ENCODE measurements around the gene TREX2. TPM values are rescaled to one million over a fixed set of nuclear protein-coding genes. Genes with fewer than 3 reads are reported as not detected.

The TREX2 gene
- total RNA-seq, 5 donors from 2014 or later (not counting 1 experiment from before 2014, with no cell fraction given): 2.4 to 6.3 (median 5.4) TPM

DNA sequence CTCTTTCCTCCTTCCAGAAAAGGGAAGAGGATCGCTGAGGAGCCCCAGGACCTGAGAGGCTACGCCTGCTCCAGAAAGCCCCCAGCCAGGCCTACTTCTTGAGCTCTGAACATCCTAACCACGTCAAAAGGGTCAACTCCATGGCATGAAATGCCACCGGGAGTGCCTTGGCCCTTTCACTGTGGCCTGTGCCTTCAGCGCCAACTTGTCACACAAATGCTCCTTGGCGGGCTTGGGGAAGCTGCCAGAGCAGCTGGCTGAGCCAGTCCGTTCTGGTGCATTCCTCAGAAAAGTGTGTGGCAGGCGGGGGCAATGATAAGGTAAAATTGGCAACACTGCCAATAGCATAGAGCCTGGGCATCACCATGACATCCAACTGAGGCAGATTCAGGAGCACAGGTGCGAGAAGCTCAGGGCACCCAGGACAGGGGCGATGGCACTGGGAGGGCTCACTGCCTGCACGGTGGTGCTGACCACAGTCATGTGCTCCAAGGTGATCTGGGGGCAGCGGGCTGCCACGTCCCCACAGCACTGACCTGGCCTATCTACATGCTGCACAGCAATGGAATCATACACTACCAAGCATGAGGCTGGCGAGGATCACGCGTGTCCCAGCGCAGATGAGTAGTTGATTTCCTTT is 12.1 kb upstream of the TREX2 start:
- Mint-ChIP-seq H3K4me3 (no peak overlapping the region), H3K27ac (no peak overlapping the region), H3K9me3 (no peaks in the 10 kb centered on the region), H3K36me3 (peaks cover 12% of the 10 kb centered on the region), H3K27me3 (no peaks in the 10 kb centered on the region), H3K4me1 (peaks cover 0 to 2% (median 0%) of the 10 kb centered on the region in 3 donors)
- Histone ChIP-seq H3K36me3 (ENCODE audit: control insufficient read depth in 2 of 2, extremely low read depth in 1 of 2, insufficient read depth in 1 of 2, low read length in 1 of 2) (peaks cover 4 to 11% of the 10 kb centered on the region in 2 donors), H3K4me3 (ENCODE audit: control insufficient read depth in 1 of 2, extremely low read depth in 1 of 2, low read length in 1 of 2) (no peak overlapping the region), H3K9me3 (no peaks in the 10 kb centered on the region), H3K27me3 (replicated peaks in 1 of 2; ENCODE audit: control insufficient read depth in 2 of 2, extremely low read depth in 1 of 2, insufficient read depth in 2 of 2, low read length in 1 of 2) (no peaks in the 10 kb centered on the region), H3K27ac (ENCODE audit: low read length) (no peak overlapping the region), H3K4me1 (ENCODE audit: control insufficient read depth in 1 of 2, extremely low read depth in 1 of 2, insufficient read depth in 2 of 2, low read length in 2 of 2) (no peaks in the 10 kb centered on the region)
- ChIA-PET POLR2A (interaction anchor here in 1 of 2 donors (0.5 kb wide), 1 partner anchor 124 kb away, joined by 4 read pairs; no protein-coding TSS in a partner anchor), CTCF (no interaction called here)
- DNase-seq: no peak
- ATAC-seq (replicated peaks in 1 of 4): no peak
- 97% methylated on average over 5 of the region's 17 CpGs for WGBS (ENCODE audit: insufficient coverage)

- no peaks in the 10 kb centered on the region for H3K27me3 ChIP-seq (replicated peaks in 1 of 2; ENCODE audit: control insufficient read depth in 2 of 2, extremely low read depth in 1 of 2, insufficient read depth in 2 of 2, low read length in 1 of 2)
- H3K36me3 ChIP-seq (ENCODE audit: control insufficient read depth in 2 of 2, extremely low read depth in 1 of 2, insufficient read depth in 1 of 2, low read length in 1 of 2): peaks cover 4 to 11% of the 10 kb centered on the region in 2 donors
- Mint-ChIP-seq H3K27ac (no peak overlapping the region), H3K36me3 (peaks cover 12% of the 10 kb centered on the region), H3K9me3 (no peaks in the 10 kb centered on the region), H3K4me1 (peaks cover 0 to 2% (median 0%) of the 10 kb centered on the region in 3 donors), H3K4me3 (no peak overlapping the region), H3K27me3 (no peaks in the 10 kb centered on the region)
- no peaks in the 10 kb centered on the region for H3K4me1 ChIP-seq (ENCODE audit: control insufficient read depth in 1 of 2, extremely low read depth in 1 of 2, insufficient read depth in 2 of 2, low read length in 2 of 2)
- H3K4me3 ChIP-seq (ENCODE audit: control insufficient read depth in 1 of 2, extremely low read depth in 1 of 2, low read length in 1 of 2): no peak overlapping the region
- 95% methylated on average over 10 of the region's 18 CpGs for WGBS (ENCODE audit: insufficient coverage)
- no peaks in the 10 kb centered on the region for H3K9me3 ChIP-seq
- CTCF ChIA-PET: no interaction called here
- DNase-seq (no peak), ATAC-seq (replicated peaks in 1 of 4) (no peak)
- POLR2A ChIA-PET: interaction anchor here in 1 of 2 donors (0.5 kb wide), 1 partner anchor 123 kb away, joined by 4 read pairs; no protein-coding TSS in a partner anchor
- no peak overlapping the region for H3K27ac ChIP-seq (ENCODE audit: low read length)
Observed at GRCh38 chrX:153457136-153457825, 11.4 kb upstream of the TREX2 start.

GRCh38 chrX:153456704-153457103 is 10.8 kb upstream of the TREX2 start:
- Histone ChIP-seq H3K27ac (ENCODE audit: low read length) (no peak overlapping the region), H3K4me1 (ENCODE audit: control insufficient read depth in 1 of 2, extremely low read depth in 1 of 2, insufficient read depth in 2 of 2, low read length in 2 of 2) (no peaks in the 10 kb centered on the region), H3K36me3 (ENCODE audit: control insufficient read depth in 2 of 2, extremely low read depth in 1 of 2, insufficient read depth in 1 of 2, low read length in 1 of 2) (peaks cover 4 to 11% of the 10 kb centered on the region in 2 donors), H3K27me3 (replicated peaks in 1 of 2; ENCODE audit: control insufficient read depth in 2 of 2, extremely low read depth in 1 of 2, insufficient read depth in 2 of 2, low read length in 1 of 2) (no peaks in the 10 kb centered on the region), H3K9me3 (no peaks in the 10 kb centered on the region), H3K4me3 (ENCODE audit: control insufficient read depth in 1 of 2, extremely low read depth in 1 of 2, low read length in 1 of 2) (no peak overlapping the region)
- DNase-seq (no peak), ATAC-seq (replicated peaks in 1 of 4) (no peak)
- Mint-ChIP-seq H3K27me3 (no peaks in the 10 kb centered on the region), H3K36me3 (peaks cover 10% of the 10 kb centered on the region), H3K4me1 (peaks cover 0 to 2% (median 0%) of the 10 kb centered on the region in 3 donors), H3K27ac (no peak overlapping the region), H3K9me3 (no peaks in the 10 kb centered on the region), H3K4me3 (no peak overlapping the region)
- WGBS (ENCODE audit: insufficient coverage): 100% methylated on average over 5 of the region's 9 CpGs
- ChIA-PET POLR2A (no interaction called here), CTCF (no interaction called here)

- H3K27me3 Mint-ChIP-seq: no peaks in the 10 kb centered on the region
- DNase-seq (no peak), ATAC-seq (replicated peaks in 1 of 4) (no peak)
- Histone ChIP-seq H3K27ac (ENCODE audit: low read length) (no peak overlapping the region), H3K4me3 (ENCODE audit: control insufficient read depth in 1 of 2, extremely low read depth in 1 of 2, low read length in 1 of 2) (no peak overlapping the region), H3K9me3 (no peaks in the 10 kb centered on the region), H3K36me3 (ENCODE audit: control insufficient read depth in 2 of 2, extremely low read depth in 1 of 2, insufficient read depth in 1 of 2, low read length in 1 of 2) (peaks cover 4 to 14% of the 10 kb centered on the region in 2 donors), H3K27me3 (replicated peaks in 1 of 2; ENCODE audit: control insufficient read depth in 2 of 2, extremely low read depth in 1 of 2, insufficient read depth in 2 of 2, low read length in 1 of 2) (no peaks in the 10 kb centered on the region), H3K4me1 (ENCODE audit: control insufficient read depth in 1 of 2, extremely low read depth in 1 of 2, insufficient read depth in 2 of 2, low read length in 2 of 2) (no peaks in the 10 kb centered on the region)
- no peak overlapping the region for H3K27ac Mint-ChIP-seq
- no peak overlapping the region for H3K4me3 Mint-ChIP-seq
- peaks cover 10% of the 10 kb centered on the region for H3K36me3 Mint-ChIP-seq
- CTCF ChIA-PET: no interaction called here
- 98% methylated on average over 9 of the region's 12 CpGs for WGBS (ENCODE audit: insufficient coverage)
- H3K4me1 Mint-ChIP-seq: peaks cover 0 to 2% (median 0%) of the 10 kb centered on the region in 3 donors
- POLR2A ChIA-PET: no interaction called here
- H3K9me3 Mint-ChIP-seq: no peaks in the 10 kb centered on the region
Observed at GRCh38 chrX:153456161-153456560, 10.3 kb upstream of the TREX2 start.

DNA sequence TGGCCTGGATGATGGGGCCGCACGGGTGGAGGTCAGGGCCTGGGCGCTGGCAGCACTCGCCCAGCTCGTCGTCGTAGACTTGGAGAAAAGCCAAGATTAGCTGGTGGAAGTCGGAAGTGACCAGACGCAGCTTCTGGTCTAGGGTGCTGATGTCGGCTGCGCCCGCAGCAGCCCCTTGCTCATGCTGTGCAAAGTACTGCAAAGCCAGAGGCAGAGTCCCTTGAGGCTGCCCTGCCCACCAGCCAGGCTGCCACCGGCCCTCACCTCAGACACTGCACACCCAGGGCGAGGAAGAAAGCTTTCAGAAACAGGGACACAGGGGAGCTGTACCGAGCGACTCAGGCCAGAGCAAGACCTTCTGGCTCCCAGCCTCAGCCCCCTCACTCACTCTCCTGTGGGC is 9.7 kb upstream of the TREX2 start:
- 97% methylated on average over 6 of the region's 16 CpGs for WGBS (ENCODE audit: insufficient coverage)
- no peak overlapping the region for H3K27ac ChIP-seq (ENCODE audit: low read length)
- Mint-ChIP-seq H3K4me3 (no peak overlapping the region), H3K36me3 (peaks cover 13% of the 10 kb centered on the region), H3K9me3 (no peaks in the 10 kb centered on the region), H3K27me3 (no peaks in the 10 kb centered on the region), H3K27ac (no peak overlapping the region), H3K4me1 (no peaks in the 10 kb centered on the region)
- ChIA-PET POLR2A (no interaction called here), CTCF (no interaction called here)
- no peak for ATAC-seq (replicated peaks in 1 of 4)
- no peak for DNase-seq
- H3K9me3 ChIP-seq: no peaks in the 10 kb centered on the region
- peaks cover 7 to 14% of the 10 kb centered on the region in 2 donors for H3K36me3 ChIP-seq (ENCODE audit: control insufficient read depth in 2 of 2, extremely low read depth in 1 of 2, insufficient read depth in 1 of 2, low read length in 1 of 2)
- no peaks in the 10 kb centered on the region for H3K4me1 ChIP-seq (ENCODE audit: control insufficient read depth in 1 of 2, extremely low read depth in 1 of 2, insufficient read depth in 2 of 2, low read length in 2 of 2)
- H3K27me3 ChIP-seq (replicated peaks in 1 of 2; ENCODE audit: control insufficient read depth in 2 of 2, extremely low read depth in 1 of 2, insufficient read depth in 2 of 2, low read length in 1 of 2): no peaks in the 10 kb centered on the region
- no peak overlapping the region for H3K4me3 ChIP-seq (ENCODE audit: control insufficient read depth in 1 of 2, extremely low read depth in 1 of 2, low read length in 1 of 2)

GRCh38 chrX:153454901-153455550 is 9.2 kb upstream of the TREX2 start:
- H3K36me3 Mint-ChIP-seq: peaks cover 13% of the 10 kb centered on the region
- WGBS (ENCODE audit: insufficient coverage): 95% methylated on average over 7 of the region's 16 CpGs
- H3K9me3 ChIP-seq: no peaks in the 10 kb centered on the region
- no peak overlapping the region for H3K27ac ChIP-seq (ENCODE audit: low read length)
- H3K4me3 Mint-ChIP-seq: no peak overlapping the region
- H3K9me3 Mint-ChIP-seq: no peaks in the 10 kb centered on the region
- H3K4me1 ChIP-seq (ENCODE audit: control insufficient read depth in 1 of 2, extremely low read depth in 1 of 2, insufficient read depth in 2 of 2, low read length in 2 of 2): no peaks in the 10 kb centered on the region
- no peak overlapping the region for H3K27ac Mint-ChIP-seq
- no peaks in the 10 kb centered on the region for H3K27me3 Mint-ChIP-seq
- peaks cover 9 to 14% of the 10 kb centered on the region in 2 donors for H3K36me3 ChIP-seq (ENCODE audit: control insufficient read depth in 2 of 2, extremely low read depth in 1 of 2, insufficient read depth in 1 of 2, low read length in 1 of 2)
- no peaks in the 10 kb centered on the region for H3K27me3 ChIP-seq (replicated peaks in 1 of 2; ENCODE audit: control insufficient read depth in 2 of 2, extremely low read depth in 1 of 2, insufficient read depth in 2 of 2, low read length in 1 of 2)
- DNase-seq (no peak), ATAC-seq (replicated peaks in 1 of 4) (no peak)
- ChIA-PET POLR2A (no interaction called here), CTCF (no interaction called here)
- H3K4me3 ChIP-seq (ENCODE audit: control insufficient read depth in 1 of 2, extremely low read depth in 1 of 2, low read length in 1 of 2): no peak overlapping the region
- H3K4me1 Mint-ChIP-seq: no peaks in the 10 kb centered on the region

Measured in T-cell (primary cell).